GM06990 (cell line): ENCODE measurements around the gene TBX2.

Experiments used
- DNase-seq: peaks from one replicate; pipeline ENCODE4 v3.0.0-alpha.2; 2011; ENCODE audit not compliant: insufficient read length; ENCODE audit errors: extremely low read depth
- H3K27me3 ChIP-seq: replicated peaks from 2 replicates; pipeline ENCODE4 v1.6.0; 2011; ENCODE audit warnings: low read length; ENCODE audit not compliant: control insufficient read depth, insufficient read depth
- H3K36me3 ChIP-seq: 2 replicates; pipeline ENCODE4 v1.5.1; 2011; ENCODE audit warnings: low read length; ENCODE audit not compliant: control insufficient read depth, insufficient read depth
- H3K4me3 ChIP-seq: replicated peaks from 2 replicates; pipeline ENCODE4 v1.5.1; 2011; ENCODE audit warnings: low read depth, mild to moderate bottlenecking, control low read depth, low read length
- CTCF ChIP-seq: IDR thresholded peaks from 2 replicates; pipeline ENCODE4 v1.5.1; 2011; ENCODE audit warnings: low read length, control low read depth, mild to moderate bottlenecking, inconsistent platforms; ENCODE audit not compliant: insufficient read depth, poor library complexity, severe bottlenecking

TBX2 gene

GRCh38 chr17:61393904-61394629, 5.6 kb upstream of the TBX2 start:
- H3K4me3 ChIP-seq = no peak overlapping the region
- DNase-seq = no peak
- no peaks in the 10 kb centered on the region for H3K36me3 ChIP-seq
- TF ChIP-seq CTCF = no peak
- peaks cover 2% of the 10 kb centered on the region for H3K27me3 ChIP-seq

DNA sequence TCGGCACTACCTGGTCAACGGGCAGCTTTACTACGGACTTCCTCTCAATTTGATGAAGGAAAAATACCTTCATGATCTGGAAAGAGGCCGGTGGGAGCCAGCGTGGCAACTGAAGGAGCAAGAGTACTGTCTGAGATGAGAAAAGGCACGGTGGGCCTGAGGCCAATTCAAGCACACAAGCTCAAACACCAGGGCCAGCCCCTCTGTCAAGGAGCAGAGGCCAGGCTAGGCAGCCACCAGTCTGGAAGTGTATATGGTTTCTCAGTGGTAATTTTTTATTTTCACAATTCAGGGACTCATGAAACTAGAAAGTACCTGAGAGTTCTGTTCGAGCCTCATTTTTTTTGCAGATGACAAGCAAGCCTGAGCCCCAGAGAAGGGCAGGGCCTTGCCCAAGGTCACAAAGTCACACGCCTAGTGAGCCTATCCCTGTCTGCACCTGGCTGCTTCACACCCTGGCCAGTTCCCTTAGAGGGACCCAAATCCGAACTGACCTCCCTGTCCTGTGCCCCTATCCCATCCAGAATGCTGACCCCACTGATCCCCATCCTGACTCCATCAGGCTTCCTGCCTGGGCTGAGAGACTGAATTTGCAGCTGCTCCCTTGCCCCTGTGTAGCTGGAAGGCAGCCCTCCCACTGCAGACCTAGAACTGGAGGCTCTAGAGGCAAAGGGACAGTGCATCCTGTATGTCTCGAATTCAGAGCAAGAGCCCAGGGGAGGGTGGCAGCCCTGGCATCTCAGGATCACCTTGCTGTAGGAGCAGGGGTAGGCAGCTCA, 4.8 kb upstream of the TBX2 start:
- no peak for TF ChIP-seq CTCF
- DNase-seq = no peak
- Histone ChIP-seq H3K36me3 (no peaks in the 10 kb centered on the region), H3K27me3 (peaks cover 2% of the 10 kb centered on the region), H3K4me3 (no peak overlapping the region)

DNA sequence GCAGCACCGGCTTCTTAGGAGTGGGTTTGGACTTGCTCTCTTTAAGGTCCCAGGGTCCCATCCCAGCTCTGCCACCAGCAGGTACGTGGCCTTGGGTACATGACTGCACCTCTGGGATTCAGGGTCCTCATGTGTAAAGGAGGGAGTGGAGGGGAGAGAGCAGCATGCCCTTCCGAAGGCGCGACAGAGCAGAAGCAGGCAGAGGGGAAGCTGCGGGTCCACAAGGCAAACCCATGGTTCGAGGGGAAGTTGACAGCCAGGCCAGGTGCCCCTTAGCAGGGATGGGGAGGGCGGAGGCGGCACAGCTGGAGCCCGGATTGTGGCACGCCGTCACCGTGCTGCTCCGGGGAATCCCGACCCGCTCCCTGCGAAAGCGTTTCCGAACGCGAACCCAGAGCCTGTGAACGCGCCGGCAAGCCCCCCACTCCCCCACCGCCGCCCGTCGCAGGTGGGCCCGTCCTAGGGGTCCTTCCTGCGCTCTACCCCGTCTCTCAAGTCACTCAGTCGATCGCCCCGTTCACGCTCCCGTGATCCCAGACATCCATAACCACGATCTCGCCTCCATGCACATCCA, 4.1 kb upstream of the TBX2 start:
- H3K27me3 ChIP-seq = peaks cover 2% of the 10 kb centered on the region
- no peak for TF ChIP-seq CTCF
- DNase-seq = no peak
- H3K36me3 ChIP-seq = no peaks in the 10 kb centered on the region
- H3K4me3 ChIP-seq = no peak overlapping the region

DNA sequence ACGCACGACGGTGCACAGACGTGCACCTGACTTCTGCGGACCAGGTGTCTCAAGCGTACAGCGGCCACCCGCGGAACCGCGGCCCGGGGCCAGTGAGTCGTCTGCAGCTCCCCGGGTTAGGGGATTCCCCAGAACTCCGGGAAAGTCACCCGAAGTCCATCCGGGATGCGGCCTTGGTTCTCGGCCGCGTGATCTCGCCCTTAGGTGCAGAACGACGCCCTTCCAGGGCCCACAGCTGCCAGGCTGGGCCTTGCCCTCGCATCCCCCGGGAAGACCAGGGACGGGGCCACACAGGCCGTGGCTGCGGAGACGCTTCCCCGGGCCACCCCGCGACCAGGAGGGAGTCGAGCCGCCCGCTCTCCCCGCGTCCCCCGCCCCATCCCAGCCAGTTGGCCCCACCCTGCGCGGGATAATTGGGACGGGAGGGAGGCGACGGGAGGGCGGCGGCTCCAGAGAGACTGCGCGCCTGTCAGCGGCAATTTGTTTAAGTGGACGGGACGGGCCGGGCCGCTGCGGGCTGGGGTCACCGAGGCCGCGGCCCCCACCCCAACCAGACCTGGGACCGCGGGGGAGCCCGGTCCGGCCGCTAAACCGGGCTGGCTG, 3.6 kb upstream of the TBX2 start:
- Histone ChIP-seq H3K4me3 (no peak overlapping the region), H3K36me3 (no peaks in the 10 kb centered on the region), H3K27me3 (peaks cover 2% of the 10 kb centered on the region)
- TF ChIP-seq CTCF = no peak
- DNase-seq = no peak

- Histone ChIP-seq H3K36me3 (no peaks in the 10 kb centered on the region), H3K27me3 (peaks cover 2% of the 10 kb centered on the region), H3K4me3 (no peak overlapping the region)
- no peak for TF ChIP-seq CTCF
- DNase-seq = no peak
Observed at GRCh38 chr17:61396586-61397085, 3.0 kb upstream of the TBX2 start.
